NCI-H146 treated with DMSO at 0.1 percent for 48 hours (cell line): ENCODE measurements around the gene TSTD2.
"Not testable (repeated sequence)": the region's sequence is repeated elsewhere in the genome, so short reads cannot be mapped to it uniquely, and the experiment has no call there.

ENCODE experiments used
- DNase-seq: peaks from one replicate; lab custom pipeline; 2025; ENCODE audit not compliant: unreplicated experiment; lab: John Stamatoyannopoulos, UW

TSTD2 gene

GRCh38 chr9:97632248-97632984 is 752 bp downstream of the TSTD2 start:
- no peak for DNase-seq

DNA sequence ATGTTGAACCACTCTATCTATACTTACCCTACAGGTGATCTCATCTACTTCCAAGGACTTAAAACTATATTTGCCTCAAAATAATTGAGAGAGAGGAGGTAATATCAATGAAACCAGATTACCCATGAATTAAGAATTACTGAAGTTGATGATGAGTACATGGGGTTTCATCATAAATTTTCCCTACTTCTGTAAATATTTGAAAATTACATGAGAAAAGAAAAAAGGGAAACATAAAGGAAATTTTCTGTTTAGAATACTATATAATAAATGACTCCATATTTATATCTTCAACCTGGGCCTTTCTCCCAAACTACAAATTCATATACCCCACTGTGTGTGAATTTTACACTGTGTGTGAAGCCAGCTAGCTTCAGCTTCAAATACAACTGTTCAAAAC is 2.6 kb downstream of the TSTD2 start:
- no peak for DNase-seq

DNA sequence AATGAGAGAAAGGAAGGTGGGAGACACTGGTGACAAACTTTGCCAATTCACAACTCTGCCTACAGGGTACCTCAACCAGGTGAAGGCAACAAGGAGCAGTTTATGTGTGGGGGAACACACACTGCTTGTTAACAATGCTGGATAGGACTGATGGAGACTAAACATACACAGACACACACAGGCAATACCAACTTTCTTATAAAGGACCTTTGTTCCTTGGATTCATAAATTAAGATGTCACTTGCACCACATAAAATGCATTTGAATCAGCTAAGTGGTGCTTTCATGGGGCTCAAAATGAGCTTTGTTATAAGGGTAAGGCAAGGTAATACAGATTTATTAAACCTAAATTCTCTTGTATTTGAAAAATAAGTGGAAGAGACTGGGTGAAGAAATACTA is 4.0 kb downstream of the TSTD2 start:
- DNase-seq: no peak

DNA sequence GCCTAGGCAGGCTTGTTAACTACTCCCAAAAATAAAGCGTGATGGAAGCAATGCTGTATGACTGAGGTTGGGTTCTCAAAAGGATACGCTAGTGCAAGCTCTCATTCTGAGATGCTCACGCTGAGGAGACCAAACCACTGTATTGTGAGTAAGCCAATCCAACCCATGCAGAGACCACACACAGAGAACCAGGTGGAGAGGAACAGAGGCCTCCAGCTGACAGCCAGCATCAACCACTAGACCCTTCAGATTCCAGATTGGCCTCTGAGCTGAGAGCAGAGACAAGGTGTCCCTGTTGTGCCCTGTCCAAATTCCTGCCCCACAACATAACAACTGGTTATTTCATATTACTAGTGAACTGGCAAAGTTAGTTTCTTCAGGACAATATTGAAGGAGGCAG is 4.5 kb downstream of the TSTD2 start:
- DNase-seq: no peak

DNA sequence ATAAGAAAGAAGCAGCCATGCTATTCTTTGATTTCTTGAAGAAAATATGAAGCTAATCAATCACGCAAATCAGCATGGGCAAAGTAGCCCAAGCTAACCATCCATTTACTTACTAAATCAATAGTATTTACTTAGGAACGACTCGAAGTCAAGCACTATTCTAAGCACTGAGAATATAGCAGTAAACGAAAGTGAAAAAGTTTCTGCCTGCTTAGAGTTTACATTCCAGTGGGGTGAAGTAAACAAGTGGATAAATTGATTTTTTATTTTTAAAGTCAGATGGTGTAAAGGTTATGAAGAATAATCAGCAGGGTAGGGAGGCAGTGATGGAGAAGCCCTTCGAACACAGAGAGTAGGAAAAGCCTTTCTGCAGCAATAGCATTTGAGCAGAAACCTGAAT is 5.5 kb downstream of the TSTD2 start:
- DNase-seq: no peak

DNA sequence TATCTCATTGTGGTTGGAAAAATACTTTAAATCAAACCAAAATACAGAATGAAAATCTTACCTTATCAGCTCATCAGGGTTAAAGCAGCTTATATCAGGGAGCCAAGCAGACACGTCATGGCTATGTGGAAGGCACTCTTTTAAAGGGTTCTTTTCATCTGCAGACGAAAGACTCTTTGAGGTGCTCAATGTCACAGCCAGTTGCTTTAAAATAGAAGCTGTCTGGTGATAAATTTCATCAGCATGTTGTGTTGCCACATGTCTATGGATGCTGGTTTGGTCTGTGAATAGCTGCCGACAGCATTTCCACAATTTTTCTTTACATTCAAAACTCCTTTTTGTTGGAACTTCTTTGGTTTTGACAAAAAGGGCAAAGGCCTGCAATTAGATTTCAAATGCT is 7.5 kb downstream of the TSTD2 start:
- no peak for DNase-seq

- DNase-seq: no peak
Measured at GRCh38 chr9:97623946-97624345, 9.2 kb downstream of the TSTD2 start.

DNA sequence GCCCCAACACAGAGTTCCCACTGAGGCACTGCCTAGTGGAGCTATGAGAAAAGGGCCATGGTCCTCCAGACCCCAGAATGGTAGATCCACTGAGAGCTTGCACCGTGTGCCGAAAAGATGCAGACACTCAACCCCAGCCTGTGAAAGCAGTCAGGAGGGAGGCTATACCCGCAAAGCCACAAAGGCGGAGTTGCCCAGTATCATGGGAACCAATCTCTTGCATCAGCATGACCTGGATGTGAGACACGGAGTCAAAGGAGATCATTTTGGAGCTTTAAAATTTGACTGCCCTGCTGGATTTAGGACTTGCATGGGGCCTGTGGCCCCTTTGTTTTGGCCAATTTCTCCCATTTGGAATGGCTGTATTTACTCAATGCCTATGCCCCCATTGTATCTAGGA is 10.7 kb downstream of the TSTD2 start:
- not testable (repeated sequence) for DNase-seq

DNA sequence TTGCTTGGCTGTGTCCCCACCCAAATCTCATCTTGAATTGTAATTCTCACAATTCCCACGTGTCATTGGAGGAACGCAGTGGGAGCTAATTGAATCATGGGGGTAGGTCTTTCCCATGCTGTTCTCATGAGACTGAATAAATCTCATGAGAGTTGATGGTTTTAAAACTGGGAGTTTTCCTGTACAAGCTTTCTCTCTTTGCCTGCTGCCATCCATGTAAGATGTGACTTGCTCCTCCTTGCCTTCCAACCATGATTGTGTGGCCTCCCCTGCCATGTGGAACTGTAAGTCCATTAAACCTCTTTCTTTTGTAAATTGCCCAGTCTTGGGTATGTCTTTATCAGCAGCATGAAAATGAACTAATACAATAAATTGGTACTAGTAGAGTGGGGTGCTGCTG is 13.1 kb downstream of the TSTD2 start:
- DNase-seq: not testable (repeated sequence)

- DNase-seq: no peak
Measured at GRCh38 chr9:97617939-97618416, 15.2 kb downstream of the TSTD2 start.

DNA sequence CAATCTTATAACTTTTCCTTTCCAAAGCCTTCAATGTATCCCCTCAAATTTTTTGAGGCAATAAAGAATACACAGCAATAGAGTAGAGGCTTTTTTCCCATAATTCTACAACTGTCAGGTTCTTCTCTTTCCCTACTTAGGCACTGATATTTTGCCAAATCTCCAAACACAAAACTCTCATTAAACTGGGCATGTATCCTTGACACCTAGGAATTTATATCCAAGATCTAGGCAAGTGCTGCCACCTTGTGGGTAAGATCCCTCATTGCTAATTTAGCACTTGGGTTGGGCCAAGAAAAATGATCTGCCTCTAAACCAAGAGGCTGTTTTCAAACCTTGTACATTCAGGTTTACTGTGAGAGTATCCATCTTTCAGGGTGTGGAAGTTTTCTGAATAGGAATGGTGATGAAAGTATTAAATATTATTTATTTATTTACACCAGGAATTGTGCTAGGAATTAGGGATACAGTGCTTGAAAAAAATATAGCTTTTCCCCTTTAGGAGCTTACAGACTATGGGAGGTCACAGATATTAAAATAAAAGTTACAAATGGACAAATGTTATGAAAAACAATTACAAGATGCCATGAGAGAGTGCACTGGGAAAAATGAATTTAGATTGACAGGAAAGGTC is 17.6 kb downstream of the TSTD2 start:
- peak; percentile 13 for DNase-seq

DNA sequence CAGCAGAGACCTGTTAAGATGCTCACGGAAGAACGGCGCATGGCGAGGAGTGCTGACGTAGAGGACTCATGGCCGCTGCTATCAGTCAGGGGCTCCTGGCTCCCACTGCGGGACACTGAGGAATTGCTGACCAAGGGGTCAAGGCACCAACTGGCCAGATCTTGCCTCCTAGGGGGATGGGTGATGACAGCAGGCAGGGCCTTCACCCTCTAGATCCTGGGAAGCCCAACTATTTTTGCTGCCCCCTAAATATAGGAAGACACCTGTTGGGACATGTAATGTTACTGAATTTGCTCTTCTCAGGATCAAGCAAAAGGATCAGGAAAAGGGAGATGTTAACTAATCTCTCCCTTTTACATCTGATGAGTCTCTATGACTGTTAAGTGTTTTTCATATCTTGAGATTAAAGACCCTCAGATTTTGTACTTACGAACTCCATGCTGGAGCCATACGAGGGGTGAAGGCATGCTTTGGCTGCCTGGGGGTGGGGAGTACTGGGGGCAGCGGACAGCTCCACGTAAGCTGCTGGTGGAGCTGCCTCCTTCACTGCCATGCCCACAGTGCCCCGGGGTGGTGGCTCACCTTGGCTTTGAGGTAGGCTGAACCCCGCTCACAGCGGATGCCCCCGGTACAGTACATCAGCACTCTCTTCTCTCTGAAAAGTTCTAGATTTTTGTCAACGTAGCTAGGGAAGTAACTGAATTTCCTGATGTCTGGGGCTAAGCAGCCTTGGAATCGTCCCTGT is 28.1 kb downstream of the TSTD2 start:
- no peak for DNase-seq

DNA sequence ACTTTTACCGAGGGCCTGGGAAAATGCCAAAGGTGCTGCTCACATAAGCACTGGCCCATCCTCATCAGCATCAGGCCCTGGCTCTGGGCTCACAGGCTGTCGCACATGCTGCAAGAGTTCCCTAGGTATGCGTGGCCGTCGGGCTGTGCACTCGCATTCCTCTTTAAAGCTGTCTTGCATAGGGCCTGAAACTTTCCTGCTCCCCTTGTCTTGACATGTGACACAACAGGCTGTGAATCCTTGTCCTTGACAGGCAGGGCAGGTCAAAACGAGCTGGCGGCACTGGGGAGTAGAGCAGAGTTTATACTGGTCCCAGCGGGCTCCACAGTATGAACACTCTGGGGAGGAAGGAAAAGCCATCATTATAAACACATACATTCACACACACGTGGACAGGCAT is 30.7 kb downstream of the TSTD2 start:
- DNase-seq: no peak

DNA sequence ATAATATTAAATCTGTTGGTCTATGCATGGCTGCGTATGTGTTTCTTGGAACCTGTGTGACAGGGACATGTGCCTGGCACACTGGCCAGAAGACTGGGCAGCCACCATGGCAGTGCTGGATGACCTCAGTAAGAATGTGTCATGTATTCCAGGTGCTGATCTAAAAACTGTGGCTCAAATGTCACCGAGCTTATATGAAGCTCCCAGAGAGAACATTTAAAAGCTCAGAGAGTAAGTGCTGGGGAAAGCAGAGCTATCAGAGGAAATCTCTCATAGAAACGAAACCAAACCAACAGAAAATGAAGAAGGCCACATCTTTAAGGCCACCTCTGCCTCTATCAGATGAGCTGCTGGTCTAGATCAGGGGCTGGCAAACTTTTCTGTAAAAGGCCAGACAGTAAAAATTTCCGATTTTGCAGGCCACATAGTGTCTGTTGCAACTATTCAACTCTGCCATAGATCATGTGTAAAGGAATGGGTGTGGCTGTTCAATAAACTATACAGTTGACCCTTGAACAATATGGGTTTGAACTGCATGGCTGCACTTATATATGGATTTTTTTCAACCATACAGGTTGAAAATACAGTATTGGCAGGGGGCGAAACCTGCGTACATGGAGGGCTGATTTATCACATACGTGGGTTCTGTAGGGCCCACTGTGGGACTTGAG is 31.8 kb downstream of the TSTD2 start:
- DNase-seq: no peak

DNA sequence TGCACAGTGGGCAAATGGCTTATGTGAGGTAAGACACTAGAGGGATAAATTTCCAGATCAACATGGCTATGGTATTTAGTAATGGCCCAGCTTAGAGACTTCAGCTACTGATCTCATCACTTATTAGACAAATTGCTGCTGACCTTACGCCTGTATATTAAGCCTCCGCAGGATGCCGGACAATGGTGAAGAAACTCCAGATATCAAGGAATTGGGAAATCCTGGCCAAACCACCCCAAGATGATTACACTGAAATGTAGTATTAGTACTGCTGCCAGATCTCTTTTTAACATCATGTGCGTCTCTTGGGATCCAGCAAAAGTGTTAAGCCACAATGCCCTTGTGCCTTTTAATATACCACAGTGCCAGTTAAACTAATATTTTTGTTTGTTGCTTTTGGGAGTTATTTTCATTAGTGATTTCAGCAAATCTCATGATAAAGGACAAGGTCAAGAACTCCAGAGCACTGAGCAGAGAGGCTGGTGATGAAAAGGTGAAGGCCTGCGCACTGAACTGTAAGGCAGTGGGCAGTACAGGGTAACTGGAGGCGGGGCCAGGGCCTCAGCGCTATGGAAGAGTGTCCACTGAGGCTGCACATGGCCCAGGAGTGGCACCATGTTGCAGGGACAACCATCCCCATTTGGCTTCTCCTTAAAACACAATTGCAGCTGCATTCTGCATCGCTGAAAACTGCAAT is 32.5 kb downstream of the TSTD2 start:
- no peak for DNase-seq

DNA sequence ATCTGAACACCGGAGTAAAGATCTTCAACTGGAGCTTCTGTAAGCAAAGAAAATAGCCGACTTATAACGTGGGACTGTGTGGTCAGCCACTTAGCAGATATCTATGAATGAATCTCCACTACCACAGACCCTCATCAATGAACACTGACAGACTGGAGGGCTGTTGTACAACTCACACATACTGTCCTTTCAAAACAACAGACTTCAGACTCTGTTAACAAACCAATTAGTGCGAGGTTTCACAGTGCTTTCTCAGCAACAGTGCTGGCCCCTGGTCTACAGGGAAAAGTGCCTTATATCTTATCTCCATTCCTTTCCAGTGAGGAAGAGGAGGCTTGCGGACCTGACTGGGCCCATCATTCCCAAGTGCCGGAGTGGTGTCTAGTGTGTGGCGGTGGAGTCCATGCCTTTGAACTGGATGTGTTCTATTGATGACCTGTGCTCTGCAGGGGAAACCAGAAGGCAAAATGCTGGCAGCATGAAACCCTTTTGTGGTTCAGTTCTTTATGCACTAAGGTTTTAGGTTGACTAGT is 33.8 kb downstream of the TSTD2 start:
- no peak for DNase-seq

GRCh38 chr9:97598461-97599288 is 34.5 kb downstream of the TSTD2 start:
- DNase-seq: peak; percentile 19

DNA sequence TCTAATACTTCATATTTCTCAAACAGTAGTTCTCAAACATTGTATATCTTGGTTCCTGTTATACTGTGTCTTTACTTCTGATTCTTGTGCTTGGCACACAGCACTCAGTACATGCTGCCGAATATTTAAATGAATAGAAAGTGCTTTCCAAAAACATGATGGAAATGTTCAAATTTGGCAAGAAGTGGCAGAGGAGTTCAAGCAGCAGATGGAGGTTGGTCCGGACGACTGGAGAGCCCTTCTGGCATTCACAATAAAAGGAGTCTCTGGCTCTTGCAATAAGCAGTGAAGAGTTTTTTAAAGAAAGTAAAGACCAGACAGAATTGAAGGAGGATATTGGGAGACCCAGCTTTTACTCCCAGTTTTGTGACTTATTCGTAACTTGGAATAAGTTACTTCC is 36.3 kb downstream of the TSTD2 start:
- DNase-seq: no peak

DNA sequence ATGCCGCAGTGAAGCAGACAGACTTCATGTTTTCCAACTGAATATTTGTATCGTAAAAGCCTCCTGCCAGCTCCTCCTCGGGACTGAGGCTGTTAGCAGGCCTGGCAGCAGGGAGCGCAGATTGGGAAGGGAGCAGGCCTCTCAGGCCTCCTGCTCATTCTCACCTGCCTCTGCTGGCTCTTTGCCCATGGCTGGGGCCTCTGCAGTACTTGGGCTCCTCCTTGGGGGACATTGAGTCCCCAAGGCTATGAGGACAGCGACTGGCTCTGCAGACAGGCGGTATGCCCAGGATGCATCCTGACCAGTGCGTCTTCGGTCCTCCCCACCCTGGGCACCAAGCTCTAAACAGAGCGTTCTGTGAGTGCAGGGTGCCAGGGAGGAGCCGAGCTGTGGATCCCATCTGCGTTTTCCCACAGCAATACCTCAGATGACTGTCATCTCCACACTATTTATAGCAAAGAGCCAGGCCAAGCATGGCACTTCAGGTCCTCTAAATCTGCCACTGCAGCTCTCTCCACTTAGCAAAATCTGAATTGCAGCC is 38.7 kb downstream of the TSTD2 start:
- no peak for DNase-seq

DNA sequence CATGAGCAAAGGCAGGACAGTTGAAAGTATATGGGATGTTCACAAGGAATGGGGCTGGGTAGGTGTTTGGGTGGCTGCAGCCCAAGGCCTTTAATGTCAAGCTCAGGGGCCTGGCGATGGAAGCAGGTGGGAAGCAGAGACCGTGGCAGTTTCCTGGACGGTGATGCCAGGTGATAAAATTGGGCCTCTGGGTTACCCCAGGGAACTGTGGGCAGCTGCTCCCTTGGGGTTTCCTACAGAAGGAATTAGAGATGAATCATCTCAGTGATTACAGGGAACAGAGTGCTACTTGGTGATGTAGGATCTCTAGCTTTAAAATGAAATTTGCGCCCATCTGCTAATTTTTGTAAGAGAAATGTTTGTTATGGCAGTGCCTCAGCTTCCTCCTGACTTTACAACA is 39.2 kb downstream of the TSTD2 start:
- DNase-seq: no peak
